Glutamatergic neuron (in vitro differentiated cells): ENCODE measurements around the gene ZBP1. TPM values are rescaled to one million over a fixed set of nuclear protein-coding genes. Genes with fewer than 3 reads are reported as not detected.

Experiments
- DNase-seq: peaks from one replicate; pipeline ENCODE4 v3.0.0; 2022
- H3K27ac Mint-ChIP-seq: one replicate; pipeline ENCODE4 v1.8.0; 2020; ENCODE audit warnings: mild to moderate bottlenecking, mixed read lengths, inconsistent platforms; ENCODE audit not compliant: unreplicated experiment
- H3K27me3 Mint-ChIP-seq: one replicate; pipeline ENCODE4 v1.8.0; 2020; ENCODE audit warnings: mild to moderate bottlenecking, moderate library complexity, mixed read lengths, inconsistent platforms; ENCODE audit not compliant: unreplicated experiment
- H3K36me3 Mint-ChIP-seq: one replicate; pipeline ENCODE4 v1.8.0; 2020; ENCODE audit warnings: mild to moderate bottlenecking, mixed read lengths, inconsistent platforms; ENCODE audit not compliant: unreplicated experiment
- H3K4me1 Mint-ChIP-seq: one replicate; pipeline ENCODE4 v1.8.0; 2020; ENCODE audit warnings: mild to moderate bottlenecking, low read depth, mixed read lengths, inconsistent platforms; ENCODE audit not compliant: unreplicated experiment
- H3K4me3 Mint-ChIP-seq: one replicate; pipeline ENCODE4 v1.8.0; 2020; ENCODE audit warnings: mild to moderate bottlenecking, mixed read lengths, inconsistent platforms; ENCODE audit not compliant: unreplicated experiment
- H3K9me3 Mint-ChIP-seq: one replicate; pipeline ENCODE4 v1.8.0; 2020; ENCODE audit warnings: mild to moderate bottlenecking, moderate library complexity, mixed read lengths, inconsistent platforms; ENCODE audit not compliant: unreplicated experiment
- CTCF ChIP-seq: fragments of 200-600 bp; sonication (generic); IDR thresholded peaks from one replicate; pipeline ENCODE4 v1.5.0; 2021; ENCODE audit not compliant: partially characterized antibody, unreplicated experiment
- total RNA-seq: library from RNA; stranded (reverse); fragmentation: NEBNext Ultra II Directional; extraction: Animal tissue kit (Norgen Biotek cat#: 25700); gene quantifications from one replicate; pipeline ENCODE4 v1.2.1, GENCODE V29; 2021; ENCODE audit not compliant: unreplicated experiment

ZBP1 gene
- total RNA-seq, 1 donor from 2014 or later, result not detected

GRCh38 chr20:57652606-57653545, 32.6 kb upstream of the ZBP1 start:
- peaks cover under 1% of the 10 kb centered on the region for H3K27me3 Mint-ChIP-seq
- no peak for TF ChIP-seq CTCF
- no peak for DNase-seq
- H3K4me1 Mint-ChIP-seq, result peaks cover 7% of the 10 kb centered on the region
- no peak overlapping the region for H3K27ac Mint-ChIP-seq
- peaks cover 2% of the 10 kb centered on the region for H3K9me3 Mint-ChIP-seq
- H3K36me3 Mint-ChIP-seq, result peaks cover 7% of the 10 kb centered on the region
- no peak overlapping the region for H3K4me3 Mint-ChIP-seq

GRCh38 chr20:57651881-57652605, 31.8 kb upstream of the ZBP1 start:
- TF ChIP-seq CTCF, result no peak
- Mint-ChIP-seq H3K36me3 (peaks cover 7% of the 10 kb centered on the region), H3K4me3 (no peak overlapping the region), H3K27me3 (no peaks in the 10 kb centered on the region), H3K27ac (no peak overlapping the region), H3K4me1 (peaks cover 7% of the 10 kb centered on the region), H3K9me3 (peaks cover 2% of the 10 kb centered on the region)
- DNase-seq, result no peak

DNA sequence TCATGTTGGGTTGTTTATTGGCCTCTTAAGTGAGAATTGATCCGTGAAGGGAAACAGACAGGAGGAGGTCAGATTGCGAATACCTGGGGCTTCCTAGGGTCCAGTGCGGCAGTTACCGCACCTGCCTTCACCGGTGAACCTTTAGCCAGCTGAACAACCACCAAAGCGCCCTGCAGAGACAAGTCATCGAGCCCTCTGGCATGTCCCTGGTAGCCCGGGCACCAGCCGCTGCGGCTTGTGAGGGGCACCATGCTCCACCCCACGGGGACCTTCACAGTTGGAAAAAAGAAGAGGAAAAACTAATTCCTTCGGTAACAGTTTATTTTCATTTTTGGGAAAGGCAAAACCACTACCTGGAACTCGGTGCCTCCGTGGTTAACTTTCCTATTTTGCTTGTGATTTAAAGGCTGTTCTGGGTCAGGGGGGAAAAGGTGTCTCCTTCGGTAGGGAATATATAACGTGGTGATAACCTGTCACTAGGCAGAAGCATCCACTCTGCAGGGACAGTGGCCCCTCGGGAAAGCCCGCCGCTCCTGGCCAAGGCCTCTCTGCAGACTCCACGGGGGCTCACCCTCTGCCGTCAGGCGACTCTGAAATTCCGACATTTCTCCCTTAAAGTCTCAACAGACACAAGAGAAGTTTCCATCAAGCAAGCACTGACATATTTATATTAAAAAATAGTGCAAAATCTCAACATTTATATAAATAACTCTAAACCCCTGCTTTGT, 30.7 kb upstream of the ZBP1 start:
- H3K4me3 Mint-ChIP-seq, result no peak overlapping the region
- peaks cover 11% of the 10 kb centered on the region for H3K36me3 Mint-ChIP-seq
- TF ChIP-seq CTCF, result no peak
- H3K9me3 Mint-ChIP-seq, result peaks cover 2% of the 10 kb centered on the region
- no peak for DNase-seq
- no peak overlapping the region for H3K27ac Mint-ChIP-seq
- H3K4me1 Mint-ChIP-seq, result peaks cover 7% of the 10 kb centered on the region
- H3K27me3 Mint-ChIP-seq, result no peaks in the 10 kb centered on the region

DNA sequence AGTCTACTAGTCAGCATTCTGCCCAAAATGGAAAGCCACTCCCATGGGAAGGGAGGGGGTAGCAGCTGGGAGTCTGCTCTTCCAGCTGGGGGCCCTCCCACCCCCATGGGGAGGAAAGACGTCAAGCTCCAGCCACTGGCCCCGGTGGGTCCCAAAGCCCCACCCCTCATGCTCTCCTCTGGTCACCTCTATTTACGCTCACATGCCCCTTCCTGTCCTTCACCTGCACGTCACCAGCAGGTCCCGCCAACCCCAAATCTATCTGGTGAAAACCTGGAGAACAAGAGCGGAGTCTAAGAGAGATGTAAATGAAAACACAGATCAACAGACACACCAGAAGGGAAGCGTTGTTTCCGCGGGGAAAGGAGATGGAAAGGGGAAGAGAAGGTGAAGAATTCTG, 30.0 kb upstream of the ZBP1 start:
- Mint-ChIP-seq H3K9me3 (peaks cover 5% of the 10 kb centered on the region), H3K27me3 (no peaks in the 10 kb centered on the region), H3K4me3 (no peak overlapping the region), H3K4me1 (peaks cover 7% of the 10 kb centered on the region), H3K27ac (no peak overlapping the region), H3K36me3 (peaks cover 13% of the 10 kb centered on the region)
- no peak for DNase-seq
- no peak for TF ChIP-seq CTCF
